Stomach (tissue), 9 donors: ENCODE measurements around the gene SLC25A33. TPM values are rescaled to one million over a fixed set of nuclear protein-coding genes. Genes with fewer than 3 reads are reported as not detected.

Experiments
- DNase-seq, 2 donors: peaks; one replicate each; pipeline versions ENCODE4 v3.0.0 to v3.0.0-alpha.2; 2013 to 2019
- H3K27ac ChIP-seq, 5 donors: fragments of 200-600 bp in 4 of 5; sonication (generic) in 4 of 5; one replicate each; pipeline ENCODE4 v1.5.1; 2013 to 2019; ENCODE audit warnings: mild to moderate bottlenecking in 1 of 5, moderate library complexity in 1 of 5
- H3K27me3 ChIP-seq, 3 donors: fragments of 200-600 bp; sonication (generic); one replicate each; pipeline ENCODE4 v1.5.1; 2017 to 2019; ENCODE audit warnings: mixed run types in 1 of 3
- H3K36me3 ChIP-seq, 4 donors: fragments of 200-600 bp; sonication (generic); 1 replicate in 3 of 4; 2 replicates in 1 of 4; pipeline ENCODE4 v1.5.1; 2016 to 2019
- H3K4me1 ChIP-seq, 4 donors: fragments of 200-600 bp; sonication (generic); one replicate each; pipeline ENCODE4 v1.5.1; 2016 to 2019
- H3K4me3 ChIP-seq, 4 donors: fragments of 200-600 bp; sonication (generic) in 3 of 4; one replicate each; pipeline ENCODE4 v1.5.1; 2016 to 2019; ENCODE audit warnings: mild to moderate bottlenecking in 1 of 4
- H3K9me3 ChIP-seq, 4 donors: fragments of 200-600 bp; sonication (generic); one replicate each; pipeline ENCODE4 v1.5.1; 2016 to 2019
- EP300 ChIP-seq: sonication (generic); formaldehyde crosslinking; IDR thresholded peaks from one replicate; pipeline ENCODE4 v1.6.1; 2017; ENCODE audit warnings: antibody characterized with exemption
- POLR2A ChIP-seq, 4 donors: fragments of 450-650 bp; IDR thresholded peaks; one replicate each; pipeline ENCODE4 v1.6.1; 2016; ENCODE audit warnings: antibody characterized with exemption in 4 of 4, control low read depth in 2 of 4, mild to moderate bottlenecking in 1 of 4, moderate library complexity in 1 of 4
- POLR2AphosphoS5 ChIP-seq, 3 donors: sonication (generic); formaldehyde crosslinking; IDR thresholded peaks; one replicate each; pipeline ENCODE4 v1.6.1; 2016; ENCODE audit warnings: antibody characterized with exemption in 3 of 3
- WGBS, 5 donors: extraction: QIAGEN DNeasy Blood & Tissue Kit in 3 of 5; methylation state at CpG; one replicate each; pipeline versions ENCODE4 v1.1.5 to v1.1.7; 2013 to 2018; 5-methylcytosine and 5-hydroxymethylcytosine counted together
- intact Hi-C: fragments of 100-400 bp; cut with DNase I; formaldehyde crosslinking; loops from one replicate; pipeline ENCODE4 v1.15.1; 2023; ENCODE audit warnings: low total_unique reads
- polyA plus RNA-seq, 3 donors: library from polyadenylated mRNA; stranded (reverse); fragments of 200-250 nt; gene quantifications; one replicate each; pipeline ENCODE4 v1.2.3, GENCODE V29; 2013
- total RNA-seq, 5 donors: library from RNA; depleted of rRNA; stranded (reverse); fragments of >200 nt; gene quantifications; one replicate each; pipeline versions ENCODE4 v1.1.0 to v1.2.3, GENCODE V29; 2014 to 2016
- TF ChIP-seq, protein P1 (sequence below), 7 experiments: fragments of 450-650 bp in 4 of 7; fragments of 200-600 bp in 3 of 7; sonication (generic) in 3 of 7; IDR thresholded peaks; one replicate each; pipeline ENCODE4 v1.5.1; 2016 to 2019; ENCODE audit warnings: antibody characterized with exemption in 7 of 7, control low read depth in 2 of 7, mild to moderate bottlenecking in 1 of 7
- donor health status: healthy with polysubstance abuse.
- donor health status: Bipolar disorder and iron deficiency.
- donor health status: healthy.

The SLC25A33 gene
- total and polyA plus RNA-seq, 8 donors: 0.58 to 15.2 (median 5.2) TPM

DNA sequence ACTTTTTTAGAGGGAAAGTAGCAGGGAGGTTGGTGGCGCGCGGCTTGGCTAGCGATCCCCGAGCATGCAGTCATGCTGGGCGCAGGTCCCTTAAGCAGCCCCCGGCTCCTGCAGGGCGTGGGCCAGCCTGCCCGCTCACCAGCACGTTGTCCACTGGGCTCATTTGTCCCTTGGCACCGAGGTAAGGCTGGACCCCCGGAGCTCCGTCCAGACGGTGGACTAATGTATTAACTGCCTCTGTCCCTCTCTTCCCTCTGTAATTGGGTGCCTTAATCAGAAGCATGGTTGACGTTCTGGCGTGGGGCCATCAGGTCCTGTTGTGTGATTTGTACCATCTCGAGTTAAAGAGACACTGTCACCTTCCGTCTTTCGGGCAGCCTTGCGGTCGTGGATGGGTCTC lies 67.2 kb downstream of the SLC25A33 start:
- Histone ChIP-seq H3K27ac (no peak overlapping the region), H3K36me3 (peaks cover 40 to 97% (median 80%) of the 10 kb centered on the region in 4 donors), H3K4me1 (no peaks in the 10 kb centered on the region), H3K4me3 (no peak overlapping the region), H3K9me3 (no peaks in the 10 kb centered on the region), H3K27me3 (no peaks in the 10 kb centered on the region)
- intact Hi-C loops: no loop called here
- WGBS, 5 donors: 89 to 94% (median 92%) methylated on average over 21 of the region's 21 CpGs
- TF ChIP-seq POLR2A (IDR thresholded peaks at IDR 0.05): no peak
- DNase-seq: peak in 1 of 2 donors; percentile 0

DNA sequence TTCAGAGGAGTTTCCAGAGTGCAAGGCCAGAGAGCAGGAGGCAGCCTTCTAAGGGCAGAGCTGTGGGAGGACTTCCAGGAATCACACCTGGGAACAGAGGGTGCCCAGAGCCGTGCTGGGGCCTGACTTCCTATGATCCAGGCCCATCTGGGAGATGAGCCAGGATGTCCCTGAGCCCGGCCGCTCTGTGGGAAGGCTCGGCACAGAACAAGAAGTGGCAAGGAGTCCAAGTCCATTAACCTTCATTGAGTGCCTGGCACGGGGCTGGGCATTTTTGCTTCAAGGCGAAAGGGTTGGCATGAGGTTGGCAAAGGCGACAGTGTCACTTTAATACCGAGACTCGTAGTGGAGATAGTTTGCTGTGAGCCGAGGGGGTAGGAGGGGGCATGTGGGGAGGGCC lies 67.7 kb downstream of the SLC25A33 start:
- Histone ChIP-seq H3K9me3 (no peaks in the 10 kb centered on the region), H3K4me3 (no peak overlapping the region), H3K4me1 (no peaks in the 10 kb centered on the region), H3K36me3 (peaks cover 40 to 97% (median 80%) of the 10 kb centered on the region in 4 donors), H3K27me3 (no peaks in the 10 kb centered on the region), H3K27ac (no peak overlapping the region)
- WGBS, 5 donors: 76 to 89% (median 85%) methylated on average over 6 to 10 of the region's 10 CpGs
- DNase-seq: peak in 1 of 2 donors; percentile 0
- TF ChIP-seq POLR2AphosphoS5 (IDR thresholded peaks at IDR 0.05): no peak
- TF ChIP-seq POLR2A (IDR thresholded peaks at IDR 0.05): no peak
- TF ChIP-seq, protein P1, sequence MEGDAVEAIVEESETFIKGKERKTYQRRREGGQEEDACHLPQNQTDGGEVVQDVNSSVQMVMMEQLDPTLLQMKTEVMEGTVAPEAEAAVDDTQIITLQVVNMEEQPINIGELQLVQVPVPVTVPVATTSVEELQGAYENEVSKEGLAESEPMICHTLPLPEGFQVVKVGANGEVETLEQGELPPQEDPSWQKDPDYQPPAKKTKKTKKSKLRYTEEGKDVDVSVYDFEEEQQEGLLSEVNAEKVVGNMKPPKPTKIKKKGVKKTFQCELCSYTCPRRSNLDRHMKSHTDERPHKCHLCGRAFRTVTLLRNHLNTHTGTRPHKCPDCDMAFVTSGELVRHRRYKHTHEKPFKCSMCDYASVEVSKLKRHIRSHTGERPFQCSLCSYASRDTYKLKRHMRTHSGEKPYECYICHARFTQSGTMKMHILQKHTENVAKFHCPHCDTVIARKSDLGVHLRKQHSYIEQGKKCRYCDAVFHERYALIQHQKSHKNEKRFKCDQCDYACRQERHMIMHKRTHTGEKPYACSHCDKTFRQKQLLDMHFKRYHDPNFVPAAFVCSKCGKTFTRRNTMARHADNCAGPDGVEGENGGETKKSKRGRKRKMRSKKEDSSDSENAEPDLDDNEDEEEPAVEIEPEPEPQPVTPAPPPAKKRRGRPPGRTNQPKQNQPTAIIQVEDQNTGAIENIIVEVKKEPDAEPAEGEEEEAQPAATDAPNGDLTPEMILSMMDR (IDR thresholded peaks at IDR 0.05): no peak
- no peak for TF ChIP-seq EP300
- intact Hi-C loops: no loop called here

DNA sequence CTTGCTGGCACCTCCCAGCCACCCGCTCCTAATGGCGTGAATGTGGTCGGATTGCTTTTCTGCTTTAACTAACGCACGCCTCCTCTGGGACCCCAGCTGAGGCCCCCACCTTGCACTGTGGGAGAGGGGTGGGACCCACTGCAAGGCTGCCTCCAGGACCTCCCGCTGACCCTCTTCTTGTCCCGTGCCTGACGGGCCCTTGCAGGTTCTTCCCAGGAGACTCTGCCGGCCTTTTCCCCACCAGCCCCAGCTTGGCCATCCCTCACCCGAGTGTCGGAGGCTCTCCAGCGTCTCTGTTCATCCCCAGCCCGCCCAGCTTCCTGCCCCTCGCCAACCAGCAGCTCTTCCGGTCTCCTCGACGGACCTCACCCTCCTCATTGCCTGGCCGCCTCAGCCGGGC lies 68.1 kb downstream of the SLC25A33 start:
- intact Hi-C loops: no loop called here
- WGBS, 5 donors: 91 to 94% (median 92%) methylated on average over 14 to 19 of the region's 19 CpGs
- peak in 1 of 2 donors; percentile 1 for DNase-seq
- H3K36me3 ChIP-seq: peaks cover 37 to 97% (median 80%) of the 10 kb centered on the region in 4 donors
- H3K9me3 ChIP-seq: no peaks in the 10 kb centered on the region
- no peaks in the 10 kb centered on the region for H3K4me1 ChIP-seq
- H3K27me3 ChIP-seq: no peaks in the 10 kb centered on the region
- TF ChIP-seq, protein P1 (IDR thresholded peaks at IDR 0.05): no peak
- TF ChIP-seq POLR2A (IDR thresholded peaks at IDR 0.05): no peak
- TF ChIP-seq POLR2AphosphoS5 (IDR thresholded peaks at IDR 0.05): no peak
- no peak for TF ChIP-seq EP300
- H3K27ac ChIP-seq: no peak overlapping the region
- H3K4me3 ChIP-seq: no peak overlapping the region

DNA sequence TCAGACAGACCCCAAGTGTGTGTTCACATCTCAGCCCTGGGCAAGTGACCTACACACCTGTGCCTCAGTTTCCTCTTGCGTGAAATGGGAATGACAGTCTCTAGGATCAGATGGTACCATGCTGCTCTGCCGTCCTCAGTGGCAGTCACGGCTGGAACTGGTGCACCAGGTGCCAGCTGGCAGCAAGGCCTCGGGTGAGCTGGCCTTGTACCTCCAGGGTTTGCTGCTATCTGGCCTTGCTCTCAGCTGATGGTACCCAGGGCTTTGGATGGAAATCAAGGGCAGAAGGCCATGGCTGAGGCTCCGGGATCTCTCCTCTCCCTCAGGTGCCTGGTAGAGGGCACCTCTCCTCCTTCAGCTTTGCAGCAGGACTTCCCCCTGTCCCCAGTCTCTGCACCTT lies 70.7 kb downstream of the SLC25A33 start:
- TF ChIP-seq, protein P1 (IDR thresholded peaks at IDR 0.05): no peak
- no peak for TF ChIP-seq POLR2A (IDR thresholded peaks at IDR 0.05)
- no peak for TF ChIP-seq POLR2AphosphoS5 (IDR thresholded peaks at IDR 0.05)
- TF ChIP-seq EP300: no peak
- H3K4me1 ChIP-seq: no peaks in the 10 kb centered on the region
- intact Hi-C loops: no loop called here
- 86 to 95% (median 90%) methylated on average over 3 to 5 of the region's 5 CpGs for WGBS, 5 donors
- no peaks in the 10 kb centered on the region for H3K27me3 ChIP-seq
- H3K36me3 ChIP-seq: peaks cover 20 to 88% (median 70%) of the 10 kb centered on the region in 4 donors
- H3K4me3 ChIP-seq: no peak overlapping the region
- DNase-seq: no peak
- H3K9me3 ChIP-seq: no peaks in the 10 kb centered on the region
- no peak overlapping the region for H3K27ac ChIP-seq

DNA sequence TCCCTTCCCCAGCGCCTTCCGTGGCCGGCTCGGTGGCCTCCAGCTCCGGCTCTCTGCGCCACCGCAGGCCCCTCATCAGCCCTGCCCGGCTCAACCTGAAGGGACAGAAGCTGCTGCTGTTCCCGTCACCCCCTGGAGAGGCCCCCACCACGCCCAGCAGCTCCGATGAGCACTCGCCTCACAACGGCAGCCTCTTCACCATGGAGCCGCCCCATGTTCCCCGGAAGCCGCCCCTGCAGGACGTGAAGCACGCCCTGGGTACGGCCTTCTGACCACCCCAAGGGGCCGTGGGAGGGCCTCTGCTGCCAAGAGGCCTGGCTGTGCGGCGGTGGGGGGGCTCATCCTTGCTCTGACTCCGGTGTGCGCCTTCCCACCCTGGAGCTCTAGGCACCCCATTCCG lies 71.3 kb downstream of the SLC25A33 start:
- intact Hi-C loops: no loop called here
- no peaks in the 10 kb centered on the region for H3K9me3 ChIP-seq
- TF ChIP-seq, protein P1 (IDR thresholded peaks at IDR 0.05): no peak
- TF ChIP-seq EP300 (no peak), POLR2AphosphoS5 (IDR thresholded peaks at IDR 0.05) (no peak)
- 85 to 92% (median 91%) methylated on average over 22 to 25 of the region's 25 CpGs for WGBS, 5 donors
- H3K4me3 ChIP-seq: no peak overlapping the region
- H3K4me1 ChIP-seq: peaks cover 0 to 3% (median 0%) of the 10 kb centered on the region in 4 donors
- no peak for DNase-seq
- no peaks in the 10 kb centered on the region for H3K27me3 ChIP-seq
- H3K27ac ChIP-seq: no peak overlapping the region
- H3K36me3 ChIP-seq: peaks cover 20 to 83% (median 67%) of the 10 kb centered on the region in 4 donors
